ENCODE measurements around the gene FHAD1. TPM values are rescaled to one million over a fixed set of nuclear protein-coding genes. Genes with fewer than 3 reads are reported as not detected.

The FHAD1 gene
- polyA plus RNA-seq, 1 of the 3 experiments (the other 2 are of a cell fraction): 0.48 TPM

DNA sequence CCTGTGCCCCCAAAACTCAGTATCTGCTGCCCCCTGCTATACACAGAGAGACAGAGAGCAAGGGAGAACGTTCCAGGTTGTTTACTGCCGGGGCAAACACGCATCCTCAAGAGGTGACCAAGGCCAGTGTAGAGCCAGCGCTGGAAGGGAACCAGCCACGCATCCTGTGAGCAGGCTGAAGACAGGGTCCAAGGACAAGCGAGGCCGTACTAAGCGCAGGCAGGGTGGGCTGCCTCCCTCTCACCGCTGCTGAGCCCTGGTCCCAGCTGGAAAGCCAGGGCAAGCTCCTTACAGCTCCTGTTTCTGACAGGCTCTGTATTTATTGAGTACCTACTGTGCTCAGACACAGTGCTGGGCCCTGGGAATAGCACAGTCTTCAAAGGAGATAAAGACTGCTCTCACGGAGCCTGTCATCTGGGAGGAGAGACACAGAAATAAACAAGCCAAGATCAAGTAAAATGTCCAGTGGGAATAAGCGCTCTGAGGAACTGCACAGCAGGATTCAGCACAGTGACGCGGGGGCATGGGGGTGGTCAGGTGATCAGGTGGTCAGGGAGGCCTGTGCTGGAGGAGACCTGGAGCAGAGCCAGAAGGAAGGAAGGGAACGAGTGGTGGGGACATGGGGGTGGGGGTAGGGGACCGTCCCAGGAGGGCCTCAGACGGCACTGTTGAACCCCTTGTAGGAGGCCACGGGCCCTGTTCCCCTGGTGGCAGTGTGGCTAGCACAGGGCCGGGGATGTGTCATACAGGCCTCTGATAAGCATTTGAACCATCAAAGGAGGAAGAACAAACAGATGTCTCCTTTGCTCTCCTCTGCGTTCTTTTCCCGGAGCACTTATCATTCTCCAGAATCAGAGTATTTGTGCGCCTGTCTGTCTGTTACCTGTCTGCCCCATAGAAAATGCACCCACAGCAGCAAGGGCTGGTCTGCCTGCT is 124.9 kb downstream of the FHAD1 start:
- H3K4me2 ChIP-seq: no peak overlapping the region
- H3K27me3 ChIP-seq (ENCODE audit: insufficient read depth): no peaks in the 10 kb centered on the region
- H3K9me2 ChIP-seq: no peaks in the 10 kb centered on the region
- no peak overlapping the region for H3K27ac ChIP-seq (ENCODE audit: low read depth in 2 of 2, low read length in 1 of 2)
- H4K20me1 ChIP-seq (ENCODE audit: insufficient read depth): no peaks in the 10 kb centered on the region
- no peaks in the 10 kb centered on the region for H3K36me3 ChIP-seq (replicated peaks in 1 of 2; ENCODE audit: control insufficient read depth in 1 of 2, insufficient read depth in 2 of 2, low read length in 1 of 2)
- ChIA-PET CTCF (interaction anchor here (0.7 kb wide), 1 partner anchor 68 kb away, joined by 3 read pairs; no protein-coding TSS in a partner anchor), POLR2A (no interaction called here)
- no peak overlapping the region for H2AFZ ChIP-seq (ENCODE audit: low read depth)
- H3K79me2 ChIP-seq (ENCODE audit: insufficient read depth): no peaks in the 10 kb centered on the region
- WGBS (ENCODE audit: low lambda C conversion rate): 91% methylated on average over 18 of the region's 21 CpGs
- DNase-seq: peak; percentile 44
- H3F3A ChIP-seq (replicated peaks; ENCODE audit: insufficient read depth): peaks cover 3% of the 10 kb centered on the region
- no peak overlapping the region for H3K4me3 ChIP-seq (ENCODE audit: low read depth in 2 of 2, low read length in 1 of 2)
- TF ChIP-seq GATA2 (CRISPR knock-in tag; IDR thresholded peaks at IDR 0.05) (no peak), SMC3 (IDR thresholded peaks at IDR 0.05; ENCODE audit: low read depth, low read length) (no peak), SIN3A (IDR thresholded peaks at IDR 0.05; ENCODE audit: borderline replicate concordance, low read depth, low read length) (no peak), GABPA (IDR thresholded peaks at IDR 0.05; ENCODE audit: low read depth) (no peak), CHD2 (IDR thresholded peaks at IDR 0.05; ENCODE audit: low read length, partially characterized antibody) (no peak), FOXJ3 (CRISPR knock-in tag; IDR thresholded peaks at IDR 0.05) (no peak), EP300 (IDR thresholded peaks at IDR 0.05; ENCODE audit: borderline replicate concordance in 1 of 2, low read depth in 1 of 2, low read length in 1 of 2) (no peak), YY1 (IDR thresholded peaks at IDR 0.05; ENCODE audit: low read depth) (no peak), TEAD4 (IDR thresholded peaks at IDR 0.05; ENCODE audit: borderline replicate concordance, insufficient read depth) (no peak), NFIC (IDR thresholded peaks at IDR 0.05; ENCODE audit: borderline replicate concordance) (no peak), MEF2A (IDR thresholded peaks at IDR 0.05; ENCODE audit: borderline replicate concordance, low read depth) (no peak), ELF1 (IDR thresholded peaks at IDR 0.05) (no peak), FOXM1 (IDR thresholded peaks at IDR 0.05; ENCODE audit: low read depth) (no peak), NRF1 (IDR thresholded peaks at IDR 0.05; ENCODE audit: low read depth, low read length) (no peak)
- TF ChIP-seq, protein P1, sequence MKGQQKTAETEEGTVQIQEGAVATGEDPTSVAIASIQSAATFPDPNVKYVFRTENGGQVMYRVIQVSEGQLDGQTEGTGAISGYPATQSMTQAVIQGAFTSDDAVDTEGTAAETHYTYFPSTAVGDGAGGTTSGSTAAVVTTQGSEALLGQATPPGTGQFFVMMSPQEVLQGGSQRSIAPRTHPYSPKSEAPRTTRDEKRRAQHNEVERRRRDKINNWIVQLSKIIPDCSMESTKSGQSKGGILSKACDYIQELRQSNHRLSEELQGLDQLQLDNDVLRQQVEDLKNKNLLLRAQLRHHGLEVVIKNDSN (IDR thresholded peaks at IDR 0.05; ENCODE audit: borderline replicate concordance, low read depth): no peak
- TF ChIP-seq, protein P2, sequence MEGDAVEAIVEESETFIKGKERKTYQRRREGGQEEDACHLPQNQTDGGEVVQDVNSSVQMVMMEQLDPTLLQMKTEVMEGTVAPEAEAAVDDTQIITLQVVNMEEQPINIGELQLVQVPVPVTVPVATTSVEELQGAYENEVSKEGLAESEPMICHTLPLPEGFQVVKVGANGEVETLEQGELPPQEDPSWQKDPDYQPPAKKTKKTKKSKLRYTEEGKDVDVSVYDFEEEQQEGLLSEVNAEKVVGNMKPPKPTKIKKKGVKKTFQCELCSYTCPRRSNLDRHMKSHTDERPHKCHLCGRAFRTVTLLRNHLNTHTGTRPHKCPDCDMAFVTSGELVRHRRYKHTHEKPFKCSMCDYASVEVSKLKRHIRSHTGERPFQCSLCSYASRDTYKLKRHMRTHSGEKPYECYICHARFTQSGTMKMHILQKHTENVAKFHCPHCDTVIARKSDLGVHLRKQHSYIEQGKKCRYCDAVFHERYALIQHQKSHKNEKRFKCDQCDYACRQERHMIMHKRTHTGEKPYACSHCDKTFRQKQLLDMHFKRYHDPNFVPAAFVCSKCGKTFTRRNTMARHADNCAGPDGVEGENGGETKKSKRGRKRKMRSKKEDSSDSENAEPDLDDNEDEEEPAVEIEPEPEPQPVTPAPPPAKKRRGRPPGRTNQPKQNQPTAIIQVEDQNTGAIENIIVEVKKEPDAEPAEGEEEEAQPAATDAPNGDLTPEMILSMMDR (IDR thresholded peaks at IDR 0.05): no peak
- TF ChIP-seq, protein P3, sequence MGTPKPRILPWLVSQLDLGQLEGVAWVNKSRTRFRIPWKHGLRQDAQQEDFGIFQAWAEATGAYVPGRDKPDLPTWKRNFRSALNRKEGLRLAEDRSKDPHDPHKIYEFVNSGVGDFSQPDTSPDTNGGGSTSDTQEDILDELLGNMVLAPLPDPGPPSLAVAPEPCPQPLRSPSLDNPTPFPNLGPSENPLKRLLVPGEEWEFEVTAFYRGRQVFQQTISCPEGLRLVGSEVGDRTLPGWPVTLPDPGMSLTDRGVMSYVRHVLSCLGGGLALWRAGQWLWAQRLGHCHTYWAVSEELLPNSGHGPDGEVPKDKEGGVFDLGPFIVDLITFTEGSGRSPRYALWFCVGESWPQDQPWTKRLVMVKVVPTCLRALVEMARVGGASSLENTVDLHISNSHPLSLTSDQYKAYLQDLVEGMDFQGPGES (IDR thresholded peaks at IDR 0.05; ENCODE audit: low read depth, low read length): no peak
- peaks cover 3 to 12% of the 10 kb centered on the region in 2 experiments; a peak in 2 of 4 replicates for H3K4me1 ChIP-seq (ENCODE audit: control insufficient read depth in 1 of 2, insufficient read depth in 2 of 2, low read depth in 1 of 2, low read length in 1 of 2)
- H3K9me3 ChIP-seq: no peaks in the 10 kb centered on the region
- H3K9ac ChIP-seq: no peak overlapping the region

All from SK-N-SH (cell line).